Retinal pigment epithelial cell (primary cell): ENCODE measurements around the gene RPL28.
"Not testable (repeated sequence)": the region's sequence is repeated elsewhere in the genome, so short reads cannot be mapped to it uniquely, and the experiment has no call there.

Experiments
- DNase-seq: peaks from one replicate; pipeline ENCODE4 v3.0.0-alpha.2; 2010; ENCODE audit warnings: low read depth
- H3K4me3 ChIP-seq: 2 replicates; pipeline ENCODE4 v1.5.1; 2011; ENCODE audit warnings: mild to moderate bottlenecking, low read length, control low read depth, moderate library complexity
- CTCF ChIP-seq: conservative IDR thresholded peaks from 2 replicates; pipeline ENCODE4 v1.5.1; 2011; ENCODE audit warnings: low read depth, low read length, control low read depth, inconsistent platforms

Gene RPL28

DNA sequence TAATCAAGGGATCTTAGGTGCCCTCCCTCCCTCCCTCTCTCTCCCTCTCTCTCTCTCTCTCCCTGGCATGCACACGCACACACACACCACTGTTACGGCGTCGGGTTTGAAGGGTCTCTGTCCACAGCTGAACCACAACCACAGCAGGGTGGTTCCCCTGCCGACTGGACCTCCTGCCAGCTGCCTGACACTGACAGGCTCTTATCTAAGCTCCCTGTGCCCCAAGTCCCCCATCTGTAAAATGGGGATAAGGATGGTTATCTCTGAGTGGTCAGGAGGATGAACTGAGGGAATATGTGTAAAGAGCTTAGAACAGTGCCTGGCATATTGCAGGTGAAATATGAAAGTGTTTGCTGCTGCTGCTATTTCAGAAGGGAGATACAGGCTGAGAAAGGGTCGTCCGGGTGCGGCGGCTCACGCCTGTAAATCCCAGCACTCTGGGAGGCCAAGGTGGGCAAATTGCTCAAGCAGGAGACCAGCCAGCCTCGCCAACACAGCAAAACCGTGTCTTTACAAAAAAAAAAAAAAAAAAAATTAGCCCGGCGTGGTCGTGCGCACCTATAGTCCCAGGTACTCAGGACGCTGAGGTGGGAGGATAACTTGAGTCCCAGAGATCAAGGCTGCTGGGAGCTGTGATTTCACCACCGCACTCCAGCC lies 58.2 kb downstream of the RPL28 start:
- H3K4me3 ChIP-seq, result no peak overlapping the region
- no peak for TF ChIP-seq CTCF
- no peak for DNase-seq

DNA sequence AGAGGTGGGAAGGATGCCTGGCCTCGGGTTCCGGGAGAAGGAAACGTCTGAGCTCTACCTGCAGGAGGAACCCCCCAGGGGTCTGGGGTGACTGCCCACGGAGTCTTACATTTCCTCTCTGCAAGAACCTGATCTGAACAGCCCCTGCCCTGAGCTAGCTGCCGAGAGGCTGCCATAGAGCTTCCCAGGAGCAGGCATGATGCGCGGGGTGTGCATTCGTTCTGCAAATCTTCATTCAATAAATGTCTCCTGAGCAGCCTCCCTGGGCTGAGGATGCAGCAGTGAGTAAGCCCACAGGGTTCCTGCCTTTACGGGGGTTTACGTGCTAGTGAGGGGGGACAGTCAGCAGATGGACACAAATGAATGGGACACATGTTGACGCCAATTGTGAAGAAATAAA lies 58.9 kb downstream of the RPL28 start:
- no peak overlapping the region for H3K4me3 ChIP-seq
- no peak for DNase-seq
- no peak for TF ChIP-seq CTCF

DNA sequence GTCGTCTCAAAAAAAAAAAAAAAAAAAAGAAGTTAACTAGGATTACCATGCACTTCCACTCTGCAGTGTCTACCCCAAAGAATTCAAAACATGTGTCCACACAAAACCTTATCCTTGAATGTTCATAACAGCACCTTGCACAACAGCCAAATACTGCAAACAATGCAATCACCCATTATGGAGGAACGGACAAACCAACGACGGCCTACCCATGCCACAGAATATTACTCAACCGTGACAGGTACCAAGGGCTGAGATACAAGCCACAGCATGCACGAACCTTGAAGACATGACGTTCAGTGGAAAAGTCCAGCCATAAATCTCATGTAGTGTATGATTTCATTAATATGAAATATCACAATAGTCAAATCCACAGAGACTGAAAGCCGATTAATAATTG lies 60.3 kb downstream of the RPL28 start:
- no peak overlapping the region for H3K4me3 ChIP-seq
- DNase-seq, result no peak
- TF ChIP-seq CTCF, result no peak

DNA sequence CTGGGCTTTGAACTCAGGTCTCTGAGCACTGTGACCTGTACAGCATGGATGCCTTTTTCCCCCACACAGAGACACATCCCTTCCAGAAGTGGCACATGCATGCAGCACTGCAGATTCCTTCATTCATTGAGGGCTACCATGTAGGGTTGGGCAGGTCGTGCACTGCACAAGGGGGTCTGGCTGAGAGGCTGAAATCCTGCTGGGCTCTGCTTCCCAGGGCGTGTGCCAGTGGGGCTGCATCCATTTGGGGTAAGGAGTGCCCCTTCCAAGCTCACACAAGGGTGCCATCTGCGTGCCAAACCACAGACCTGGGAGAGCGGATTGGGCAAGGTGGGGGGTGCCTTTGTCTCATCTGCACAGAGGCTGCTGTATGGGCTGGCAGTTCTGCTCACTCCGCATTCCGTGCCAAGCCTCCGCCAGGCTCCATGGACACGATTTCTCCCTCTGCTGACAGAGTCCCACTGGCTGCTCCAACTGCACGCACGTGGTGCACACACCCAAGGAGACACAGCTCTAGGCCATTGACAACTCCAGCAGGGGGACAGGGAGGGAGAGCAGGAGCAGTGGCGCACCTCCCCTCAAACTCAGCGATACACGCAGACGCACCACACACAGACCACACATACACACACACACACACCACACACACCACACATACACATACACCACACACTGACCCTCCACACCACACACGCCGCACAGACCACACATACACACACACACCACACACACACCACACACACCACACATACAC lies 61.9 kb downstream of the RPL28 start:
- no peak for TF ChIP-seq CTCF
- no peak overlapping the region for H3K4me3 ChIP-seq
- DNase-seq, result no peak

DNA sequence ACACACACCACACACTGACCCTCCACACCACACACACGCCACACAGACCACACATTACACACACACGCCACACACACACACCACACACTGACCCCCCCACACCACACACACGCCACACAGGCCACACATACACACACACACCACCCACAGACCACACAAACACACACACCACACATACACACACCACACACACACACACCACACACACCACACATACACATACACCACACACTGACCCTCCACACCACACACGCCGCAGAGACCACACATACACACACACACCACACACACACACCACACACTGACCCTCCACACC lies 62.4 kb downstream of the RPL28 start:
- DNase-seq, H3K4me3 ChIP-seq: not testable (repeated sequence)

- no peak for TF ChIP-seq CTCF
- DNase-seq, result no peak
- H3K4me3 ChIP-seq, result no peak overlapping the region
Observed at GRCh38 chr19:55449469-55449868, 63.7 kb downstream of the RPL28 start.

DNA sequence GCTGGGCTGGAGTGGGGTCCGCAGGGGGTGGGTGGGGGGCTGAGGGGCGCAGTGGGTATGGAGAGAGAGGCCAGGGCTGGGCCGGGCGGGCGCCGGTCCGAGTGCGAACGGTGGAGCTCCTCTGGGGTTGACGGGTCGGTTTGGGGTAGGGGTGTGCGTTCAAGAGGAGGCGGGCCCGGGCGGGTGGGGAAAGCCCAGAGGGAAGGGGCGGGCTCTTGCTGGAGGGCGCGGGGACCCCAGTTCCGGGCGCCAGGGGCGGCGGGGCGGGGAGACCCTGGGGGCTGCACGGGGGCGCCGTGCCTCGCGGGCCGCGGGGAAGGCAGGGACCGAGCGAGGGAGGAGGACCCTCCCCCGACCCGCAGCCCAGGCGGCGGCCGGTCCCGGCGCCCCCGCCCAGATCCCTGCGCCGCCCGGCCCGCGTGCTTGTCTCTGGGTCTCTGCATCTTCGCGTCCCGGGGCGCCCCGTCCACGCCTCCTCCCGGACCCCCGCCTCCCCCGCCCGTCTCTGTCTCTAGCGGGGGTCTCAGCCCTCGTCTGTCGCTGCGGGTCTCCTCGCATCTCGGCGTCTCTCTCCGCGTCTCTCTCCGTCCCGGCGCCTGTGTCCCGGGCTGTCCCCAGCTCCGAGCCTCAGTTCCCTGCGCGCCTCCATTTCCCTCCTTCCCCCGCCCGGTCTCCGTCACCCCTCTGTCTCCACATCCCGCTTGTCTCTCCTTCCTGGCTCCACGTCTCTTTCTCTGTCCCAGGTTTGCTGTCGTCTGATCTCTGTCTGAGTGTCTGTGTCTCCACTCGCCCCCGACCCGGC lies 65.6 kb downstream of the RPL28 start:
- no peak for DNase-seq
- H3K4me3 ChIP-seq, result no peak overlapping the region
- no peak for TF ChIP-seq CTCF
